Loucy (cell line): Measurements from ENCODE around the gene CTAGE15.
"Not testable (repeated sequence)": the region's sequence is repeated elsewhere in the genome, so short reads cannot be mapped to it uniquely, and the experiment has no call there.

Source experiments
- H2AFZ ChIP-seq: fragments of 200-600 bp; sonication (generic); 2 replicates; pipeline ENCODE4 v1.6.0; 2016; ENCODE audit warnings: antibody characterized with exemption, mild to moderate bottlenecking, low read length, moderate library complexity
- H3F3A ChIP-seq: fragments of 200-600 bp; 2 replicates; pipeline ENCODE4 v1.6.0; 2016; ENCODE audit warnings: antibody characterized with exemption, low read depth, mild to moderate bottlenecking
- H3K27me3 ChIP-seq: fragments of 200-600 bp; sonication (generic); 2 replicates; pipeline ENCODE4 v1.6.1; 2014; ENCODE audit warnings: low read length, mild to moderate bottlenecking; ENCODE audit not compliant: insufficient read depth, poor library complexity, severe bottlenecking
- H3K36me3 ChIP-seq: fragments of 200-600 bp; sonication (generic); 2 replicates; pipeline ENCODE4 v1.6.1; 2016; ENCODE audit warnings: low read length; ENCODE audit not compliant: insufficient read depth
- H3K4me1 ChIP-seq: fragments of 200-600 bp; sonication (generic); 2 replicates; pipeline ENCODE4 v1.5.1; 2014; ENCODE audit warnings: low read length, mild to moderate bottlenecking; ENCODE audit not compliant: insufficient read depth, poor library complexity, severe bottlenecking
- H3K4me2 ChIP-seq: fragments of 200-600 bp; sonication (generic); 2 replicates; pipeline ENCODE4 v1.6.0; 2014; ENCODE audit warnings: antibody characterized with exemption, low read length, low read depth, mild to moderate bottlenecking; ENCODE audit not compliant: poor library complexity, severe bottlenecking
- H3K4me3 ChIP-seq: fragments of 200-600 bp; sonication (generic); 2 replicates; pipeline ENCODE4 v1.5.1; 2014; ENCODE audit warnings: low read length, mild to moderate bottlenecking, mixed read lengths; ENCODE audit not compliant: poor library complexity, severe bottlenecking
- H3K79me2 ChIP-seq: fragments of 200-600 bp; sonication (generic); 2 replicates; pipeline ENCODE4 v1.6.1; 2014; ENCODE audit warnings: low read length; ENCODE audit not compliant: insufficient read depth
- H3K9ac ChIP-seq: fragments of 200-600 bp; sonication (generic); 2 replicates; pipeline ENCODE4 v1.6.0; 2014; ENCODE audit warnings: mild to moderate bottlenecking, low read depth, low read length, moderate library complexity; ENCODE audit not compliant: poor library complexity, severe bottlenecking
- H3K9me2 ChIP-seq: fragments of 200-600 bp; sonication (generic); replicated peaks from 2 replicates; pipeline ENCODE4 v1.6.1; 2016; ENCODE audit warnings: low read depth, low read length, mixed read lengths
- H3K9me3 ChIP-seq: fragments of 200-600 bp; sonication (generic); 2 replicates; pipeline ENCODE4 v1.6.1; 2014; ENCODE audit warnings: mild to moderate bottlenecking, antibody characterized with exemption, low read length, low read depth; ENCODE audit not compliant: insufficient read depth
- H4K20me1 ChIP-seq: fragments of 200-600 bp; sonication (generic); 2 replicates; pipeline ENCODE4 v1.6.0; 2014; ENCODE audit warnings: antibody characterized with exemption, low read length, mild to moderate bottlenecking; ENCODE audit not compliant: insufficient read depth, poor library complexity, severe bottlenecking

CTAGE15 gene

DNA sequence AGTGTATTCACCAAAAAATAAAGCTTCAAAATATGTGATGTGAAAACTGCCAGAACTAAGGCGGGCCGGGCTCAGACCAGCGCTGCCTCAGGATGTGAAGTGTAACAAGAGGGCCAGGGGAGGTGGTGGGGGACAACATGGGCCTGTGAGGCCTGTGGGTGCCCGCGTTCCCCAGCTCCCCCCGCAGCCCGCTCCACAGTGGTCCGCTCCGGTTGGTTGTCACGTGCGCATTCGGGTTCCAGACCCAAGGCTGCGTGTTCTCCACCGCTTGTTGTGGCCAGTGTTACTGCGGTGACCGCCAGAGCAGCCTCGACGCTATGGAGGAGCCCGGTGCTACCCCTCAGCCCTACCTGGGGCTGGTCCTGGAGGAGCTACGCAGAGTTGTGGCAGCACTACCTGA is at the start of gene CTAGE15:
Gene CTAGE15, plus strand, starts transcription at position 301 of the 400 bp plus-strand sequence. Its CDS starts 17 bp downstream, at position 318.
- not testable (repeated sequence) for H3K36me3 ChIP-seq, H3K4me3 ChIP-seq, H3K79me2 ChIP-seq, H3K9me3 ChIP-seq, H3K4me1 ChIP-seq, H3F3A ChIP-seq, H2AFZ ChIP-seq, H3K9ac ChIP-seq, H3K4me2 ChIP-seq, H4K20me1 ChIP-seq, H3K9me2 ChIP-seq, H3K27me3 ChIP-seq

DNA sequence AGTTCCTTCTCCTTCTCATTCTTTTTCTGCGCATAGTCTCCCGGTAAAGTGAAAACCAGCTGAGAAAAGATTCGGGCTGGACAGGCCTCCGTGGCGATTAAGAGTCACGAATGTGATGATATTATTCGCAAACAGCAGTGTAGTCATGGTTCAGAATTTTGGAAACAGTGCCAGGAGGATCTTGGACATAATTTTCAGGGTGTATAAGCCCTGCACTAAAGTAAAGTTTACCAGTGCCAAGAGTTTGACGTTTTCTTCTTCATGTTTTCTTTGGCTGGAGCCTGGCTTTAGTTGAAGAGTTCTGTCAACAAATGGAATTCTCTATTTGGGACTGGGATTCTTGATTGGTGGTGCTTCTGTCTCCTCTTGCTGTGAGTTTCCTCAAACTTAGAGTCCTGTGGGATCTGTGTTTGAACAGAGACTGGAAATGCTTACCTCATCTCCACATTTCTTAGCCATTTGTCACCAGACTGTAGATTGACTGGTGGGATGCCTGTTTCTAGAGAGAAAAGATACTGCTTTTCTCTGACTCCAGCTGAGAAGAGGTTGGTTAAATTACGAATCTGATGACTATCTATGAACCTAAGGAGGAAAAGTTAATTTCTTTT is 49.2 kb upstream of the CTAGE15 start:
- H2AFZ ChIP-seq, H3K4me3 ChIP-seq, H3K4me2 ChIP-seq, H3F3A ChIP-seq, H3K4me1 ChIP-seq, H3K36me3 ChIP-seq, H3K79me2 ChIP-seq, H3K9me3 ChIP-seq, H4K20me1 ChIP-seq, H3K9me2 ChIP-seq, H3K27me3 ChIP-seq, H3K9ac ChIP-seq: not testable (repeated sequence)

GRCh38 chr7:143531169-143531926 is 40.3 kb upstream of the CTAGE15 start:
- not testable (repeated sequence) for H3K79me2 ChIP-seq, H3F3A ChIP-seq, H3K9me2 ChIP-seq, H3K4me3 ChIP-seq, H3K4me2 ChIP-seq, H3K4me1 ChIP-seq, H3K36me3 ChIP-seq, H3K9me3 ChIP-seq, H3K27me3 ChIP-seq, H4K20me1 ChIP-seq, H2AFZ ChIP-seq, H3K9ac ChIP-seq

- not testable (repeated sequence) for H3K27me3 ChIP-seq, H4K20me1 ChIP-seq, H3K9me3 ChIP-seq, H3K4me3 ChIP-seq, H3K36me3 ChIP-seq, H2AFZ ChIP-seq, H3F3A ChIP-seq, H3K4me1 ChIP-seq, H3K9ac ChIP-seq, H3K79me2 ChIP-seq, H3K9me2 ChIP-seq, H3K4me2 ChIP-seq
These were observed 39.7 kb upstream of the CTAGE15 start for GRCh38 chr7:143531932-143532331.

DNA sequence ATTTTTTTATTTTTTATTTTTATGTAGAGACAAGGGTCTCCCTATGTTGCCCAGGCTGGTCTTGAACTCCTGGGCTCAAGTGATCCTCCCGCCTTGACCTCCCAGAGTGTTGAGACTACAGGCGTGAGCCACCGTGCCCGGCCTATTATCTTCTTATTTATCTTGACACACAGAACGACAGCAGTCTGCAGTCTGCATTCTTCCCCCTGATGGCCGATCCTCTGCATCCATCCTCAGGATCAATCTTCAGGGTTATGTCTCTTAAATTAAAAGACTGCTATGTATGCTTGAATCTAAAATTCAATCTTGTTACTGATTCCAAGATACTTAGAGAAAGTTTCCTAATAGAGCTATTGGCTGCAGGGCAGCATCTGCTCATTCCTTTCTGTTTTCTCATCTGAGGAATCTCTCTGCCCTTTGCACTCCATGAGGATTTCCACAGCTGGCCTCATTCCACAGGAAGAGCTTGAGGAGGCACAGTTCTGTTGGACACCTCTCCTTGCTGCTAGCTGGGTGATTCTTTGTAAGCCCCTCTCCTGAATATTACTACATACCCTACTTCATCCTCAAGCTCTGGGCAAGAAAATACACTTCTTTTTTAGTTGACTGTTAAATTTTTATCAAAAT is 38.3 kb upstream of the CTAGE15 start:
- H3K9me2 ChIP-seq, H3K4me1 ChIP-seq, H3K9ac ChIP-seq, H3K36me3 ChIP-seq, H3K4me2 ChIP-seq, H2AFZ ChIP-seq, H3F3A ChIP-seq, H4K20me1 ChIP-seq, H3K79me2 ChIP-seq, H3K27me3 ChIP-seq, H3K9me3 ChIP-seq, H3K4me3 ChIP-seq: not testable (repeated sequence)

GRCh38 chr7:143536443-143536842 is 35.2 kb upstream of the CTAGE15 start:
- H3F3A ChIP-seq, H3K36me3 ChIP-seq, H3K4me2 ChIP-seq, H3K79me2 ChIP-seq, H2AFZ ChIP-seq, H4K20me1 ChIP-seq, H3K9ac ChIP-seq, H3K27me3 ChIP-seq, H3K9me3 ChIP-seq, H3K9me2 ChIP-seq, H3K4me1 ChIP-seq, H3K4me3 ChIP-seq: not testable (repeated sequence)

- not testable (repeated sequence) for H3K4me3 ChIP-seq, H3K27me3 ChIP-seq, H3K9ac ChIP-seq, H3K9me2 ChIP-seq, H2AFZ ChIP-seq, H3K4me2 ChIP-seq, H3K79me2 ChIP-seq, H3K9me3 ChIP-seq, H3K4me1 ChIP-seq, H3K36me3 ChIP-seq, H4K20me1 ChIP-seq, H3F3A ChIP-seq
These were observed 28.1 kb upstream of the CTAGE15 start for GRCh38 chr7:143543288-143544038.
